ENCODE data around the gene DNAI1. TPM values are rescaled to one million over a fixed set of nuclear protein-coding genes. Genes with fewer than 3 reads are reported as not detected.

DNAI1 gene
- total RNA-seq (2013; cell fraction: nucleolus; rRNA removed), result not detected in 2 replicates
- total RNA-seq (2014; rRNA removed) (not detected in 2 replicates), total RNA-seq (2014; rRNA removed; fragmentation: Illumina TruSeq; extraction: Trizol) (not detected in 2 replicates), total RNA-seq (2021) (not detected in 2 replicates), polyA plus RNA-seq (2011; rRNA removed) (not detected in 2 replicates), polyA plus RNA-seq (2014; fragmentation: Illumina TruSeq; extraction: Trizol) (not detected in 2 replicates), polyA plus RNA-seq (2014; fragmentation: Nextera tagmentation; extraction: Ambion mirVana) (not detected), polyA plus RNA-seq (2014; rRNA removed) (not detected in 2 replicates), polyA plus RNA-seq (2016; fragmentation: Nextera tagmentation; extraction: Ambion mirVana) (not detected), polyA minus RNA-seq (2011; rRNA and poly(A)+ RNA removed) (not detected in 2 replicates), Bru-seq, nascent RNA (percentile 9 among the genes with signal in this experiment), BruChase-seq, experiment 1, labeled RNA remaining after a 6-hour chase (percentile 18 among the genes with signal in this experiment), BruChase-seq, experiment 2, labeled RNA remaining after a 2-hour chase (percentile 11 among the genes with signal in this experiment)
- not detected for polyA plus RNA-seq (2011; ENCODE audit: low read depth)
- polyA plus RNA-seq (2011; cell fraction: cytosol; rRNA removed), result not detected in 2 replicates
- polyA plus RNA-seq (2011; cell fraction: nucleus; rRNA removed), result not detected in 2 replicates
- polyA plus RNA-seq (2012), result not detected in 2 replicates
- polyA minus RNA-seq (2011; cell fraction: cytosol; rRNA and poly(A)+ RNA removed), result not detected in 2 replicates
- polyA minus RNA-seq (2011; cell fraction: nucleus; rRNA and poly(A)+ RNA removed), result not detected in 2 replicates
- long read RNA-seq, experiment 1, result 0 reads
- long read RNA-seq, experiment 2, result 0 reads

- peak; percentile 69 for DNase-seq (ENCODE audit: low read depth, low spot score)
- WGBS (ENCODE audit: insufficient coverage, insufficient replicate concordance, low lambda C conversion rate, missing lambda C conversion rate), result 2% methylated on average over 48 of the region's 94 CpGs
- peak; percentile 99 for ATAC-seq
- Histone ChIP-seq H4K20me1 (ENCODE audit: control insufficient read depth, insufficient read depth) (no peaks in the 10 kb centered on the region), H3K4me1 (ENCODE audit: control insufficient read depth, insufficient read depth, low read length) (peaks cover 7% of the 10 kb centered on the region; the same call in 1 of the 2 replicates), H3K4me2 (ENCODE audit: control insufficient read depth, insufficient read depth) (peak within 1 kb of the TSS; percentile 89), H3K27me3 (replicated peaks in 1 of 2; ENCODE audit: control insufficient read depth in 2 of 2, insufficient read depth in 2 of 2, low read length in 1 of 2) (peaks cover 5 to 10% of the 10 kb centered on the region in 2 experiments), H3K79me2 (ENCODE audit: control insufficient read depth, insufficient read depth, low read length) (no peaks in the 10 kb centered on the region), H3K9me3 (replicated peaks; ENCODE audit: control insufficient read depth, insufficient read depth, low read length) (no peaks in the 10 kb centered on the region; the same call in 2 of the 3 replicates), H3K4me3 (peak within 1 kb of the TSS; percentile 65; the same call in 1 of the 2 replicates), H3K9ac (ENCODE audit: control insufficient read depth, insufficient read depth, low read length) (0 out of 2 replicates have a peak within 1 kb of the TSS, but pooled peaks have one; percentile 40), H3K36me3 (ENCODE audit: control insufficient read depth in 2 of 2, insufficient read depth in 2 of 2, low read length in 1 of 2) (no peaks in the 10 kb centered on the region), H2AFZ (ENCODE audit: control insufficient read depth, low read depth, low read length) (peak within 1 kb of the TSS; percentile 41), H3K27ac (ENCODE audit: control insufficient read depth, insufficient read depth) (no peak within 1 kb of the TSS)
- FAIRE-seq, result peak; percentile 81
- BruUV-seq (replicated peaks), result no TSS peak
- ChIA-PET CTCF (no interaction called here), SMC1A (ENCODE audit: uncharacterized antibody, unreplicated experiment) (no interaction called here), RAD21 (ENCODE audit: unreplicated experiment) (no interaction called here), POLR2A (interaction anchor here (0.9 kb wide), 1 partner anchor 81 kb away, joined by 3 read pairs; the partner anchor contains the start of gene MYORG)
- in situ Hi-C loops (cut with MboI), result no loop called here
- intact Hi-C loops (cut with micrococcal nuclease; ENCODE audit: unreplicated experiment), result no loop called here
- TF ChIP-seq EGR1 (IDR thresholded peaks at IDR 0.05; ENCODE audit: borderline replicate concordance in 1 of 2, low read depth in 2 of 2, low read length in 2 of 2) (0 out of 3 replicates have a peak, but pooled peaks of 1 of the 2 experiments have one; percentile 3), ATF7 (IDR thresholded peaks at IDR 0.05; ENCODE audit: low read depth) (no peak), SPI1 (IDR thresholded peaks at IDR 0.05; ENCODE audit: borderline replicate concordance, insufficient read depth, low read depth, low read length) (no peak), CBX3 (IDR thresholded peaks at IDR 0.05; ENCODE audit: borderline replicate concordance, low read depth) (no peak), HSF1 (IDR thresholded peaks at IDR 0.05; ENCODE audit: low read depth, low read length) (no peak), RAD21 (IDR thresholded peaks at IDR 0.05; ENCODE audit: insufficient read depth, low read depth, low read length) (no peak), NR2C1 (IDR thresholded peaks at IDR 0.05) (no peak), NFIC (IDR thresholded peaks at IDR 0.05; ENCODE audit: low read depth, low read length) (no peak)
- TF ChIP-seq, protein P1, sequence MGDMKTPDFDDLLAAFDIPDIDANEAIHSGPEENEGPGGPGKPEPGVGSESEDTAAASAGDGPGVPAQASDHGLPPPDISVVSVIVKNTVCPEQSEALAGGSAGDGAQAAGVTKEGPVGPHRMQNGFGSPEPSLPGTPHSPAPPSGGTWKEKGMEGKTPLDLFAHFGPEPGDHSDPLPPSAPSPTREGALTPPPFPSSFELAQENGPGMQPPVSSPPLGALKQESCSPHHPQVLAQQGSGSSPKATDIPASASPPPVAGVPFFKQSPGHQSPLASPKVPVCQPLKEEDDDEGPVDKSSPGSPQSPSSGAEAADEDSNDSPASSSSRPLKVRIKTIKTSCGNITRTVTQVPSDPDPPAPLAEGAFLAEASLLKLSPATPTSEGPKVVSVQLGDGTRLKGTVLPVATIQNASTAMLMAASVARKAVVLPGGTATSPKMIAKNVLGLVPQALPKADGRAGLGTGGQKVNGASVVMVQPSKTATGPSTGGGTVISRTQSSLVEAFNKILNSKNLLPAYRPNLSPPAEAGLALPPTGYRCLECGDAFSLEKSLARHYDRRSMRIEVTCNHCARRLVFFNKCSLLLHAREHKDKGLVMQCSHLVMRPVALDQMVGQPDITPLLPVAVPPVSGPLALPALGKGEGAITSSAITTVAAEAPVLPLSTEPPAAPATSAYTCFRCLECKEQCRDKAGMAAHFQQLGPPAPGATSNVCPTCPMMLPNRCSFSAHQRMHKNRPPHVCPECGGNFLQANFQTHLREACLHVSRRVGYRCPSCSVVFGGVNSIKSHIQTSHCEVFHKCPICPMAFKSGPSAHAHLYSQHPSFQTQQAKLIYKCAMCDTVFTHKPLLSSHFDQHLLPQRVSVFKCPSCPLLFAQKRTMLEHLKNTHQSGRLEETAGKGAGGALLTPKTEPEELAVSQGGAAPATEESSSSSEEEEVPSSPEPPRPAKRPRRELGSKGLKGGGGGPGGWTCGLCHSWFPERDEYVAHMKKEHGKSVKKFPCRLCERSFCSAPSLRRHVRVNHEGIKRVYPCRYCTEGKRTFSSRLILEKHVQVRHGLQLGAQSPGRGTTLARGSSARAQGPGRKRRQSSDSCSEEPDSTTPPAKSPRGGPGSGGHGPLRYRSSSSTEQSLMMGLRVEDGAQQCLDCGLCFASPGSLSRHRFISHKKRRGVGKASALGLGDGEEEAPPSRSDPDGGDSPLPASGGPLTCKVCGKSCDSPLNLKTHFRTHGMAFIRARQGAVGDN (IDR thresholded peaks at IDR 0.05), result no peak
- TF ChIP-seq, protein P2, sequence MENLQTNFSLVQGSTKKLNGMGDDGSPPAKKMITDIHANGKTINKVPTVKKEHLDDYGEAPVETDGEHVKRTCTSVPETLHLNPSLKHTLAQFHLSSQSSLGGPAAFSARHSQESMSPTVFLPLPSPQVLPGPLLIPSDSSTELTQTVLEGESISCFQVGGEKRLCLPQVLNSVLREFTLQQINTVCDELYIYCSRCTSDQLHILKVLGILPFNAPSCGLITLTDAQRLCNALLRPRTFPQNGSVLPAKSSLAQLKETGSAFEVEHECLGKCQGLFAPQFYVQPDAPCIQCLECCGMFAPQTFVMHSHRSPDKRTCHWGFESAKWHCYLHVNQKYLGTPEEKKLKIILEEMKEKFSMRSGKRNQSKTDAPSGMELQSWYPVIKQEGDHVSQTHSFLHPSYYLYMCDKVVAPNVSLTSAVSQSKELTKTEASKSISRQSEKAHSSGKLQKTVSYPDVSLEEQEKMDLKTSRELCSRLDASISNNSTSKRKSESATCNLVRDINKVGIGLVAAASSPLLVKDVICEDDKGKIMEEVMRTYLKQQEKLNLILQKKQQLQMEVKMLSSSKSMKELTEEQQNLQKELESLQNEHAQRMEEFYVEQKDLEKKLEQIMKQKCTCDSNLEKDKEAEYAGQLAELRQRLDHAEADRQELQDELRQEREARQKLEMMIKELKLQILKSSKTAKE (IDR thresholded peaks at IDR 0.05; ENCODE audit: low read depth, poor library complexity, severe bottlenecking), result no peak
Observed at GRCh38 chr9:34458013-34458958, at the start of gene DNAI1, which contains the start of gene FAM219A. TSS of gene DNAI1 (plus strand) at chr9:34458805. CDS start at chr9:34459006, 201 bp downstream. TSS of gene FAM219A (minus strand) at chr9:34458570. CDS start at chr9:34458263, 307 bp downstream.

All from GM12878 (cell line).